Measurements from ENCODE around the gene ZNF426.

Gene ZNF426

DNA sequence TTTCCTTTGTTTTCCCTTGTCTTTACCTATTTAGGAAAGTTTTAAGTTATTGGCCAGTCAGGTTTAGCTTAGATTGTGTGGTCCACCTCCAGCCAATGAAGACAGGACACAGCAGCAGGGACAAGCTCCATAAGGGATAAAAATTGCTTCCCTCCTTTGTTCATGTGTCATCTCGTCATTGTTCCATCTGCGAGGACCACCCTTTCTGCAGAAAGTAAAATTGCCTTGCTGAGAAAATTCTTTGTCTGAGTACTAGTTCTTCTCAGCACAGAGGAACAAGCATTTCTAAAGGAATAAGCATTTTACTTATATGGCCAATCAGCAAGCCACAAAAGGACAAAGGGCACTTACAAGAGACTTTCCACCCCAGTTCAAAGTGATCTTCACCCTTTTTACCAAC lies 51.4 kb downstream of the ZNF426 start:
- Histone ChIP-seq H3K4me3 (ENCODE audit: insufficient read length, low read depth) (no peak overlapping the region), H3K4me1 (ENCODE audit: insufficient read depth, insufficient read length) (no peaks in the 10 kb centered on the region), H3K9ac (ENCODE audit: insufficient read length, low read depth) (no peak overlapping the region), H3K9me3 (ENCODE audit: insufficient read depth, low read length) (peaks cover 90% of the 10 kb centered on the region), H3K36me3 (ENCODE audit: insufficient read depth, insufficient read length, low read length) (peaks cover 60% of the 10 kb centered on the region), H3K27me3 (ENCODE audit: insufficient read depth, insufficient read length) (no peaks in the 10 kb centered on the region)
- no peak for DNase-seq (ENCODE audit: low read depth, low spot score)
- TF ChIP-seq YY1 (IDR thresholded peaks at IDR 0.05; ENCODE audit: insufficient read depth, insufficient read length) = no peak
- no peak for TF ChIP-seq ZNF274 (IDR thresholded peaks at IDR 0.05; ENCODE audit: low read depth, low read length)
- TF ChIP-seq SUZ12 (IDR thresholded peaks at IDR 0.05; ENCODE audit: extremely low read depth, insufficient read depth, insufficient read length) = no peak

DNA sequence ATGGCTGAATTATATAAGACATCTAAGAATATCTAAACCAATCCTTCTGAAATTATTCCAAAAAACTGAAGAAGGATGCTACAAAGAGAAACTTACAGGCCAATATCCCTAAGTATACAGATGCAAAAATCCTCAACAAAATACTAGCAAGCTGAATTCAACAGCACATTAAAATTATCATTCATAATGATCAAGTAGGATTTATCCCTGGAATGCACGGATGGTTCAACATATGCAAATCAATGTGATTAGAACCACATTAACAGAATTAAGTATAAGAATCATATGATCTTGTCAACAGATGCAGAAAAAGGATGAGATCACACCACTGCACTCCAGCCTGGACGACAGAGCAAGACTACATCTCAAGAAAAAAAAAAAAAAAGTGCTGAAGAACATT lies 53.3 kb downstream of the ZNF426 start:
- no peak for TF ChIP-seq YY1 (IDR thresholded peaks at IDR 0.05; ENCODE audit: insufficient read depth, insufficient read length)
- TF ChIP-seq SUZ12 (IDR thresholded peaks at IDR 0.05; ENCODE audit: extremely low read depth, insufficient read depth, insufficient read length) = no peak
- no peak for TF ChIP-seq ZNF274 (IDR thresholded peaks at IDR 0.05; ENCODE audit: low read depth, low read length)
- no peaks in the 10 kb centered on the region for H3K4me1 ChIP-seq (ENCODE audit: insufficient read depth, insufficient read length)
- H3K27me3 ChIP-seq (ENCODE audit: insufficient read depth, insufficient read length) = no peaks in the 10 kb centered on the region
- DNase-seq (ENCODE audit: low read depth, low spot score) = no peak
- H3K9me3 ChIP-seq (ENCODE audit: insufficient read depth, low read length) = peaks cover 81% of the 10 kb centered on the region
- no peak overlapping the region for H3K4me3 ChIP-seq (ENCODE audit: insufficient read length, low read depth)
- peaks cover 42% of the 10 kb centered on the region for H3K36me3 ChIP-seq (ENCODE audit: insufficient read depth, insufficient read length, low read length)
- H3K9ac ChIP-seq (ENCODE audit: insufficient read length, low read depth) = no peak overlapping the region

DNA sequence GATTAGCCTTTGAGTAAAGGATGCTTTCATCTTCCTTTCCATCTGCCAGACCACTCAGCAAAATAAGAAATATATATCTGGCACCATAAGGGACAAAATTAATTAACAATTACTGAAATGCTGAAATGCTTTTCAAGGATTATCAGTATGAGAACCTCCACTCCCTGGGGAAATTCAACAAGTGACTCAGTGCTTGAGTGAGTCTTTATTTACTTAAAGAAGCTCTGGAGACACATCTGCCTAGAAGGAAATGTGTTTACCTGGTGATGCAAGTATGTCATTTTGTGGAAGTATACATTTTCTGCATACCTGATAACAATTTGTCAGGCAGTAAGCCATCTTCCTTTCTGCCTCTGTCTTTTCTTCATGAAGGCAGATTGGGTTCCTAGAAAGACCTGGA lies 63.5 kb downstream of the ZNF426 start:
- TF ChIP-seq YY1 (IDR thresholded peaks at IDR 0.05; ENCODE audit: insufficient read depth, insufficient read length) (no peak), ZNF274 (IDR thresholded peaks at IDR 0.05; ENCODE audit: low read depth, low read length) (no peak), SUZ12 (IDR thresholded peaks at IDR 0.05; ENCODE audit: extremely low read depth, insufficient read depth, insufficient read length) (no peak)
- H3K36me3 ChIP-seq (ENCODE audit: insufficient read depth, insufficient read length, low read length) = peaks cover 81% of the 10 kb centered on the region
- peaks cover 100% of the 10 kb centered on the region for H3K9me3 ChIP-seq (ENCODE audit: insufficient read depth, low read length)
- H3K4me3 ChIP-seq (ENCODE audit: insufficient read length, low read depth) = no peak overlapping the region
- H3K4me1 ChIP-seq (ENCODE audit: insufficient read depth, insufficient read length) = no peaks in the 10 kb centered on the region
- no peak overlapping the region for H3K9ac ChIP-seq (ENCODE audit: insufficient read length, low read depth)
- no peaks in the 10 kb centered on the region for H3K27me3 ChIP-seq (ENCODE audit: insufficient read depth, insufficient read length)
- DNase-seq (ENCODE audit: low read depth, low spot score) = no peak

Data from NT2/D1 (cell line).